ENCODE results near the gene OR13C2.

DNA sequence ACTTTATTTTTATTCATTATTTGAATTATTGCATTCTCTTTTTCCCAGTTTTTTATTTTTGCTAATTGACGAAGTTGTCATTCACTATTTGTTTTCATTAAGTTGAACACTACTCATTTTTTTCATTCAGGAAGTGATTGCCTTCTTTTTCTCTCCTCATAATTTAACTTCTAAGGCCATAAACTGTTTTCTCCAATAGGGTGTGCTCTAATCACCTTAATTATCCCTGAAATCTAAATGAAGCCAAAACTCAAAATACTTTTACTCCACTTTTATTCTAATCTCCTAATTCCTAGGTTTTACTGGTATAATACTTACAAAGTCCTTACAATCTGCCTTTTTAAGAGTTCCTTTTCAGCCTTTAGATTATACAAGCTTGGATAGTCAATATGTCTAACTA is 2.9 kb upstream of the OR13C2 start:
- TF ChIP-seq, protein P1, sequence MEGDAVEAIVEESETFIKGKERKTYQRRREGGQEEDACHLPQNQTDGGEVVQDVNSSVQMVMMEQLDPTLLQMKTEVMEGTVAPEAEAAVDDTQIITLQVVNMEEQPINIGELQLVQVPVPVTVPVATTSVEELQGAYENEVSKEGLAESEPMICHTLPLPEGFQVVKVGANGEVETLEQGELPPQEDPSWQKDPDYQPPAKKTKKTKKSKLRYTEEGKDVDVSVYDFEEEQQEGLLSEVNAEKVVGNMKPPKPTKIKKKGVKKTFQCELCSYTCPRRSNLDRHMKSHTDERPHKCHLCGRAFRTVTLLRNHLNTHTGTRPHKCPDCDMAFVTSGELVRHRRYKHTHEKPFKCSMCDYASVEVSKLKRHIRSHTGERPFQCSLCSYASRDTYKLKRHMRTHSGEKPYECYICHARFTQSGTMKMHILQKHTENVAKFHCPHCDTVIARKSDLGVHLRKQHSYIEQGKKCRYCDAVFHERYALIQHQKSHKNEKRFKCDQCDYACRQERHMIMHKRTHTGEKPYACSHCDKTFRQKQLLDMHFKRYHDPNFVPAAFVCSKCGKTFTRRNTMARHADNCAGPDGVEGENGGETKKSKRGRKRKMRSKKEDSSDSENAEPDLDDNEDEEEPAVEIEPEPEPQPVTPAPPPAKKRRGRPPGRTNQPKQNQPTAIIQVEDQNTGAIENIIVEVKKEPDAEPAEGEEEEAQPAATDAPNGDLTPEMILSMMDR (IDR thresholded peaks at IDR 0.05 in 2 of 3, conservative IDR thresholded peaks at IDR 0.05 in 1 of 3; ENCODE audit: borderline replicate concordance in 1 of 3, insufficient read depth in 1 of 3, low read depth in 2 of 3, low read length in 2 of 3): peak in 2 of 3 experiments; percentile 22 to 48; a peak in 3 of 6 replicates
- TF ChIP-seq YY1 (IDR thresholded peaks at IDR 0.05; ENCODE audit: extremely low read depth, insufficient replicate concordance, low read depth, low read length): no peak
- no peak for TF ChIP-seq POLR2AphosphoS5 (IDR thresholded peaks at IDR 0.05; ENCODE audit: low read depth, low read length)
- no peak for TF ChIP-seq EZH2phosphoT487 (IDR thresholded peaks at IDR 0.05; ENCODE audit: borderline replicate concordance)
- TF ChIP-seq SIN3A (IDR thresholded peaks at IDR 0.05; ENCODE audit: low read depth): no peak
- TF ChIP-seq, protein P2, sequence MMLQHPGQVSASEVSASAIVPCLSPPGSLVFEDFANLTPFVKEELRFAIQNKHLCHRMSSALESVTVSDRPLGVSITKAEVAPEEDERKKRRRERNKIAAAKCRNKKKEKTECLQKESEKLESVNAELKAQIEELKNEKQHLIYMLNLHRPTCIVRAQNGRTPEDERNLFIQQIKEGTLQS (IDR thresholded peaks at IDR 0.05): no peak
- no peak for TF ChIP-seq CEBPB (IDR thresholded peaks at IDR 0.05; ENCODE audit: low read depth)
- TF ChIP-seq, protein P3, sequence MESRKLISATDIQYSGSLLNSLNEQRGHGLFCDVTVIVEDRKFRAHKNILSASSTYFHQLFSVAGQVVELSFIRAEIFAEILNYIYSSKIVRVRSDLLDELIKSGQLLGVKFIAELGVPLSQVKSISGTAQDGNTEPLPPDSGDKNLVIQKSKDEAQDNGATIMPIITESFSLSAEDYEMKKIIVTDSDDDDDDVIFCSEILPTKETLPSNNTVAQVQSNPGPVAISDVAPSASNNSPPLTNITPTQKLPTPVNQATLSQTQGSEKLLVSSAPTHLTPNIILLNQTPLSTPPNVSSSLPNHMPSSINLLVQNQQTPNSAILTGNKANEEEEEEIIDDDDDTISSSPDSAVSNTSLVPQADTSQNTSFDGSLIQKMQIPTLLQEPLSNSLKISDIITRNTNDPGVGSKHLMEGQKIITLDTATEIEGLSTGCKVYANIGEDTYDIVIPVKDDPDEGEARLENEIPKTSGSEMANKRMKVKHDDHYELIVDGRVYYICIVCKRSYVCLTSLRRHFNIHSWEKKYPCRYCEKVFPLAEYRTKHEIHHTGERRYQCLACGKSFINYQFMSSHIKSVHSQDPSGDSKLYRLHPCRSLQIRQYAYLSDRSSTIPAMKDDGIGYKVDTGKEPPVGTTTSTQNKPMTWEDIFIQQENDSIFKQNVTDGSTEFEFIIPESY (IDR thresholded peaks at IDR 0.05; ENCODE audit: extremely low read depth, insufficient replicate concordance, low read length): no peak
- no peak for TF ChIP-seq EZH2 (IDR thresholded peaks at IDR 0.05)
- 0 out of 2 replicates have a peak, but pooled peaks have one; percentile 17 for TF ChIP-seq RAD21 (IDR thresholded peaks at IDR 0.05; ENCODE audit: low read depth)
- TF ChIP-seq ELF1 (IDR thresholded peaks at IDR 0.05; ENCODE audit: borderline replicate concordance, low read depth): no peak
- TF ChIP-seq, protein P4, sequence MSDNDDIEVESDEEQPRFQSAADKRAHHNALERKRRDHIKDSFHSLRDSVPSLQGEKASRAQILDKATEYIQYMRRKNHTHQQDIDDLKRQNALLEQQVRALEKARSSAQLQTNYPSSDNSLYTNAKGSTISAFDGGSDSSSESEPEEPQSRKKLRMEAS (IDR thresholded peaks at IDR 0.05): no peak
- no peak for TF ChIP-seq JUND (IDR thresholded peaks at IDR 0.05)

Measured in HCT116 (cell line).